WTC11 (cell line): ENCODE measurements around the gene G0S2.

Experiments used
- ATF3 ChIP-seq: sonication (generic); formaldehyde crosslinking; conservative IDR thresholded peaks from 2 replicates; pipeline ENCODE4 v1.8.1; 2022; ENCODE audit warnings: mild to moderate bottlenecking, missing genetic modification reagents
- CTCF ChIP-seq: fragments of 200-600 bp; IDR thresholded peaks from 2 replicates; pipeline ENCODE4 v1.8.0; 2022; ENCODE audit warnings: antibody characterized with exemption
- ESRRA ChIP-seq: sonication (generic); formaldehyde crosslinking; IDR thresholded peaks from 2 replicates; pipeline ENCODE4 v1.8.1; 2022; ENCODE audit warnings: mild to moderate bottlenecking, missing genetic modification reagents, borderline replicate concordance
- HMGA2 ChIP-seq: fragments of 250-450 bp; sonication (Bioruptor Pico); IDR thresholded peaks from 2 replicates; pipeline ENCODE4 v1.4.0; 2021; ENCODE audit warnings: mild to moderate bottlenecking, moderate library complexity
- KAT7 ChIP-seq: sonication (generic); formaldehyde crosslinking; IDR thresholded peaks from 2 replicates; pipeline ENCODE4 v1.8.1; 2023; ENCODE audit warnings: missing genetic modification reagents, mild to moderate bottlenecking, borderline replicate concordance
- MAX ChIP-seq: sonication (generic); formaldehyde crosslinking; IDR thresholded peaks from 2 replicates; pipeline ENCODE4 v1.8.0; 2022; ENCODE audit warnings: mild to moderate bottlenecking, missing genetic modification reagents
- SOX15 ChIP-seq: fragments of 250-450 bp; sonication (Bioruptor Pico); IDR thresholded peaks from 2 replicates; pipeline ENCODE4 v1.9.0; 2021; ENCODE audit warnings: mild to moderate bottlenecking
- TEAD1 ChIP-seq: sonication (generic); formaldehyde crosslinking; IDR thresholded peaks from 2 replicates; pipeline ENCODE4 v1.8.0; 2022; ENCODE audit warnings: mild to moderate bottlenecking, missing genetic modification reagents
- ZNF121 ChIP-seq: sonication (generic); formaldehyde crosslinking; IDR thresholded peaks from 2 replicates; pipeline ENCODE4 v1.8.0; 2023; ENCODE audit warnings: missing genetic modification reagents
- ZNF232 ChIP-seq: sonication (generic); formaldehyde crosslinking; IDR thresholded peaks from 2 replicates; pipeline ENCODE4 v1.8.0; 2022; ENCODE audit warnings: mild to moderate bottlenecking, missing genetic modification reagents
- ZNF263 ChIP-seq: sonication (generic); formaldehyde crosslinking; IDR thresholded peaks from 2 replicates; pipeline ENCODE4 v1.8.1; 2022; ENCODE audit warnings: low read depth, mild to moderate bottlenecking, moderate library complexity, missing genetic modification reagents
- ZNF423 ChIP-seq: fragments of 250-450 bp; sonication (Bioruptor Pico); IDR thresholded peaks from 2 replicates; pipeline ENCODE4 v2.1.2; 2022; ENCODE audit warnings: mild to moderate bottlenecking, moderate library complexity

GRCh38 chr1:209667708-209668107, 7.5 kb upstream of the G0S2 start:
- no peak for TF ChIP-seq KAT7
- no peak for TF ChIP-seq ZNF423 (CRISPR knock-in tag)
- TF ChIP-seq CTCF: no peak
- TF ChIP-seq ATF3: no peak
- TF ChIP-seq ZNF263 (CRISPR knock-in tag): no peak
- no peak for TF ChIP-seq TEAD1 (CRISPR knock-in tag)
- no peak for TF ChIP-seq SOX15 (CRISPR knock-in tag)
- no peak for TF ChIP-seq HMGA2 (CRISPR knock-in tag)
- no peak for TF ChIP-seq ZNF121 (CRISPR knock-in tag)
- TF ChIP-seq MAX (CRISPR knock-in tag): no peak
- TF ChIP-seq ESRRA: no peak
- no peak for TF ChIP-seq ZNF232
